ENCODE measurements around the gene CPT2. TPM values are rescaled to one million over a fixed set of nuclear protein-coding genes. Genes with fewer than 3 reads are reported as not detected.

Gene CPT2
- total RNA-seq, 1 donor from 2014 or later, result 21.7 TPM

DNA sequence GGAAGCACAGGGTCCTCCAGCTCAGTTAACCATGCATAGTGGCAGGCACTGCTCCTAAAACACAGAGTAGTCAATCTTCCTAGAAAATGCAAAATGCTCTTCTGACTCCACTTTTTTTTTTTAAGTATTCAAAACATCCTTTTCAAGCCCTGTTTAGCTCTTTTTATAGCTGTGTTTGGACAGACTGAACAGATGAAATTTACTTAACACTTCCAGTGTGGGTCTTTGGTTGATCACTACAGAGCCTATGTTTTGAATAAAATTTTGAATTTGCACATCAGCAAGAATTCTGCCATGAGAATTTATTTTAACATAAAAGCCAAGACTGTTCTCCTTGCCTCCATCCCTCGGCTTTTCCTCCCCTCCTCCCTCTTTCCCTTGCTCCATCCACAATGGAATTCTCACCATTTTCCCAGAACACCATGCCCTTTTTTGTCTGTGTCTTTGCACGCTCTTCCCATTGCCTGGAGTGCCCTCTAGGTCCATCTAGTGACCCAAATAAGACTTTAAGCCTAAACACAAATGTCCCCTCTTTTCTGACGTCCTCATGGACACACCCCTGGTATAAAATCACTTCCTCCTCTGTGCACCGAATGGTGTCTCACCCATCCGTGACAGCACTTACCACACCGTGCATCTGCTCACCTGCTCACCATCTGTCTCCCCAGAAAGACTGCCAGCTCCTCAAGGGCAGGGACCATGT, 24.0 kb upstream of the CPT2 start:
- TF ChIP-seq CTCF (IDR thresholded peaks at IDR 0.05; ENCODE audit: partially characterized antibody, unreplicated experiment), result no peak
- Mint-ChIP-seq H3K9me3 (ENCODE audit: unreplicated experiment) (peaks cover 10% of the 10 kb centered on the region), H3K4me3 (ENCODE audit: unreplicated experiment) (peak overlapping the region; percentile 78), H3K27ac (ENCODE audit: unreplicated experiment) (peak overlapping the region; percentile 86), H3K36me3 (ENCODE audit: unreplicated experiment) (no peaks in the 10 kb centered on the region), H3K4me1 (ENCODE audit: low read depth, unreplicated experiment) (peaks cover 21% of the 10 kb centered on the region), H3K27me3 (ENCODE audit: unreplicated experiment) (peaks cover 8% of the 10 kb centered on the region)
- peak; percentile 34 for DNase-seq

DNA sequence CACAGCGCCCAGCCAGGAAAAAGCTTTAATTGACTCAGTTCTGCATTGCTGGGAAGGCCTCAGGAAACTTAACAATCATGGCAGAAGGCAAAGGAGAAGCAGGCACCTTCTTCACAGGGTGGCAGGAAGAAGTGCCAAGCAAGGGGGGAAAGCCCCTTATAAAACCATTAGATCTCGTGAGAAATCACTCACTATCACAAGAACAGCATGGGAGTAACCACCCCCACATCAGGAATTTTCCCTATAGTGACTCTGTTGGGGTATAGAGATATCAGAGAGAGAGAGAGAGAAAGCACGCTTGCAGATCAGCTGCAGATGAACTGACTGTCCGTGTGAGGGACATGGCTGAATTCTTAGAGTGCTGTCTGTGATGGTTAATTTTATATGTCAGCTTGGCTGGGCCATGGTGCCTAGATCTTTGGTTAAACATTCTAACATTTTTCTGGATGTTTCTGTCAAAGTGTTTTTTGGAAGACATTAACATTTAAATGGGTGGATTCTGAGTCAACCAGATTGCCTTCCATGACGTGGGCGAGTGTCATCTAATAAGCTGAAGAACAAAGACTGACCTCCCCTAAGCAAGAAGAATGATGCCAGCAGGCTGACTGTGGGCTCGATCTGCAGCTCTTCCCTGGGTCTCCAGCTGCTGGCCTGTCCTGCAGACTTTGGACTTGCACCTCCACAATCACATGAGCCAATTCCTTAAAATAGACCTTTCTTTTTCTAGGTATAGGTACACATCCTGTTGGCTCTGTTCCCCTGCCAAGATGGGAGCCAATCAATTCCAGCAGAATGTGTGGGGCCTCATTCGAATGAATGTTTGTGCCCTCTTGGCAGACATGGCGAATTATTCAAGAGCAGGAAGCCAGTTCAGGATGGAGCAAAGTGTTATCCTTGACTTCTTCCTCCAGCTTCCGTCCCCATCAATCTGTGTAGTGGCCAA, 21.4 kb upstream of the CPT2 start:
- no peak for TF ChIP-seq CTCF (IDR thresholded peaks at IDR 0.05; ENCODE audit: partially characterized antibody, unreplicated experiment)
- no peak overlapping the region for H3K27ac Mint-ChIP-seq (ENCODE audit: unreplicated experiment)

DNA sequence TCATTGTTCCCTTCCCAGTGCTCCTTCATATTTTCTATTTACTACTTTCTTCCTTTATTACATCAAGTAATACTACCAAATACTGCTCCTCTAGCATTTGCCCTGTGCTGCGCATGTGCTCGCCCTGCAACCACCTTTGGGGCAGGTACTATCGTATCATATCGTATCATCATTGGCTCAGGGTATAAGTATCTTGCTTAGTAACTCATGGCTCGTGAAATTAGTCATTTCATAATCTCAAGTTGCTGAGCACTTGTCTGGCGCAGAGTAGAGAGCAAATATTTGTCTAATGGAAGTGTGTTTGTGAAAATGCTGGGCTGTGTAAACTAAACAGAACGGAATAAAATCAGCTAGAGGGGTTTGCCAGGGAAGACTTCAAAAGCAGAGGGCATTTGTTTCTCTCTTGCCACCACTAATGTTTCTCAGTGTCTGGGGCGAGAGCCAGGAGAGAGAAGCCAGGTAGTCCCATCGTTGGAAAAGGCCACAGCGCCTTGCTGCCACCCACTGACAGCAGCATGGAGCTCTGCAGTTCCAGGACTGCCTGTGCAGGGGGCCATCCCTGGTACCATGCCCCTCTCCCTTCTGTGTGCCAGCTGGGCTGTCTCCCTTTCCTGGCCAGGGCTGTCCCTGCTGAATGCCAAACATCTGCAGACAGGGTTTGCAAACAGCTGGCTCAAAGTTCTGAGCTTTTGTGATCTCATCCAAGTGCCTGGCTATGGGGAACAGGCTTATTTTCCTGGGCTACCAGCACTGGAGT, 20.0 kb upstream of the CPT2 start:
- Mint-ChIP-seq H3K27ac (ENCODE audit: unreplicated experiment) (no peak overlapping the region), H3K9me3 (ENCODE audit: unreplicated experiment) (peaks cover 11% of the 10 kb centered on the region), H3K4me1 (ENCODE audit: low read depth, unreplicated experiment) (peaks cover 21% of the 10 kb centered on the region), H3K36me3 (ENCODE audit: unreplicated experiment) (no peaks in the 10 kb centered on the region), H3K27me3 (ENCODE audit: unreplicated experiment) (peaks cover 8% of the 10 kb centered on the region), H3K4me3 (ENCODE audit: unreplicated experiment) (no peak overlapping the region)
- no peak for TF ChIP-seq CTCF (IDR thresholded peaks at IDR 0.05; ENCODE audit: partially characterized antibody, unreplicated experiment)
- peak; percentile 29 for DNase-seq

More for the DNA sequence above, 21.4 kb upstream of the CPT2 start:
- Mint-ChIP-seq H3K4me3 (ENCODE audit: unreplicated experiment) (no peak overlapping the region), H3K27me3 (ENCODE audit: unreplicated experiment) (peaks cover 8% of the 10 kb centered on the region), H3K4me1 (ENCODE audit: low read depth, unreplicated experiment) (peaks cover 23% of the 10 kb centered on the region), H3K36me3 (ENCODE audit: unreplicated experiment) (no peaks in the 10 kb centered on the region), H3K9me3 (ENCODE audit: unreplicated experiment) (peaks cover 11% of the 10 kb centered on the region)
- no peak for DNase-seq

DNA sequence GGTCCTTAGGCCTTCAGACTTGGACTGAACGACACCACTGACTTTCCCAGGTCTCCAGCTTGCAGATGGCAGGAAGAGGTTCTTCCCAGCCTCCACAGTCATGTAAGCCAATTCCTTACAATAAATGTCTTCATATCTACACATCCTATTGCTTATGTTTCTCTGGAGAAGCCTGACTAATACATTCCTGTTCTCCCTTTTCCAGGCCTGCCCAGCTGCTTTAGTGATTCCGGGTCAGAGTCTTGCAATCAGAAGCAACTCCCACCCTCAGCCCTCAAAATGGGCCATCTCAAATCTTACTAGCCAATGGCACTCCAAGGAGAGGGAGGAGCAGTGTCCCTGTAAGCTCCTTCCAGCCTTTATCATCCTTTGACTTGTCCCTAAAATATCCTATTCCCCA, 16.4 kb upstream of the CPT2 start:
- DNase-seq, result no peak
- H3K36me3 Mint-ChIP-seq (ENCODE audit: unreplicated experiment), result no peaks in the 10 kb centered on the region
- H3K27me3 Mint-ChIP-seq (ENCODE audit: unreplicated experiment), result no peaks in the 10 kb centered on the region
- H3K4me3 Mint-ChIP-seq (ENCODE audit: unreplicated experiment), result no peak overlapping the region
- H3K27ac Mint-ChIP-seq (ENCODE audit: unreplicated experiment), result no peak overlapping the region
- H3K4me1 Mint-ChIP-seq (ENCODE audit: low read depth, unreplicated experiment), result peaks cover 7% of the 10 kb centered on the region
- TF ChIP-seq CTCF (IDR thresholded peaks at IDR 0.05; ENCODE audit: partially characterized antibody, unreplicated experiment), result no peak
- peaks cover 5% of the 10 kb centered on the region for H3K9me3 Mint-ChIP-seq (ENCODE audit: unreplicated experiment)
